Sigmoid colon (tissue), 7 donors: ENCODE data around the gene DAPK1. TPM values are rescaled to one million over a fixed set of nuclear protein-coding genes. Genes with fewer than 3 reads are reported as not detected.

Experiments used
- DNase-seq: peaks from one replicate; pipeline ENCODE4 v3.0.0-alpha.2; 2019
- H3K27ac ChIP-seq, 4 donors: fragments of 200-600 bp; sonication (generic); one replicate each; pipeline ENCODE4 v1.5.1; 2016 to 2019; ENCODE audit warnings: mild to moderate bottlenecking in 1 of 4
- H3K27me3 ChIP-seq, 3 donors: fragments of 200-600 bp; sonication (generic); one replicate each; pipeline ENCODE4 v1.5.1; 2019; ENCODE audit warnings: mild to moderate bottlenecking in 1 of 3
- H3K36me3 ChIP-seq, 4 donors: fragments of 200-600 bp; sonication (generic); one replicate each; pipeline ENCODE4 v1.5.1; 2016 to 2019
- H3K4me1 ChIP-seq, 4 donors: fragments of 200-600 bp; sonication (generic); one replicate each; pipeline ENCODE4 v1.5.1; 2017 to 2019
- H3K4me3 ChIP-seq, 4 donors: fragments of 200-600 bp; sonication (generic); one replicate each; pipeline ENCODE4 v1.5.1; 2017 to 2019; ENCODE audit warnings: mild to moderate bottlenecking in 2 of 4, moderate library complexity in 1 of 4
- H3K9me3 ChIP-seq, 4 donors: fragments of 200-600 bp in 3 of 4; sonication (generic) in 3 of 4; one replicate each; pipeline versions ENCODE4 v1.5.1 to v1.6.1; 2013 to 2019
- CTCF ChIP-seq, 4 experiments: fragments of 450-650 bp in 3 of 4; fragments of 200-600 bp in 1 of 4; IDR thresholded peaks; one replicate each; pipeline ENCODE4 v1.5.1; 2016 to 2019; ENCODE audit warnings: antibody characterized with exemption in 4 of 4, mild to moderate bottlenecking in 3 of 4, moderate library complexity in 2 of 4
- EP300 ChIP-seq, 4 donors: sonication (generic); formaldehyde crosslinking; IDR thresholded peaks; one replicate each; pipeline ENCODE4 v1.6.1; 2017; ENCODE audit warnings: antibody characterized with exemption in 4 of 4
- POLR2A ChIP-seq, 2 donors: fragments of 450-650 bp; IDR thresholded peaks; one replicate each; pipeline ENCODE4 v1.6.1; 2016; ENCODE audit warnings: antibody characterized with exemption in 2 of 2, mild to moderate bottlenecking in 2 of 2, moderate library complexity in 2 of 2
- POLR2AphosphoS5 ChIP-seq, 4 donors: sonication (generic); formaldehyde crosslinking; IDR thresholded peaks; one replicate each; pipeline ENCODE4 v1.6.1; 2017; ENCODE audit warnings: antibody characterized with exemption in 4 of 4
- WGBS, 2 donors: extraction: QIAGEN DNeasy Blood & Tissue Kit; methylation state at CpG; one replicate each; pipeline ENCODE4 v1.1.7; 2013; 5-methylcytosine and 5-hydroxymethylcytosine counted together
- intact Hi-C: fragments of 100-400 bp; cut with DNase I; formaldehyde crosslinking; loops from one replicate; pipeline ENCODE4 v1.15.1; 2023
- polyA plus RNA-seq, 3 donors: library from polyadenylated mRNA; stranded (reverse); fragments of 200-250 nt; gene quantifications; one replicate each; pipeline ENCODE4 v1.2.3, GENCODE V29; 2013
- total RNA-seq, 4 donors: library from RNA; depleted of rRNA; stranded (reverse); fragments of >200 nt; gene quantifications; one replicate each; pipeline ENCODE4 v1.1.0, GENCODE V29; 2016
- donor health status: healthy with polysubstance abuse.
- donor health status: Bipolar disorder and iron deficiency.
- donor health status: healthy.

DAPK1 gene
- total and polyA plus RNA-seq, 7 donors: 4.8 to 92.5 (median 78.1) TPM

- intact Hi-C loops: no loop called here
- 92 to 94% methylated on average over 9 of the region's 9 CpGs for WGBS, 2 donors
- Histone ChIP-seq H3K9me3 (no peaks in the 10 kb centered on the region), H3K4me1 (peaks cover 0 to 7% (median 4%) of the 10 kb centered on the region in 4 donors), H3K36me3 (peaks cover 11 to 85% (median 29%) of the 10 kb centered on the region in 4 donors), H3K27ac (no peak overlapping the region), H3K27me3 (no peaks in the 10 kb centered on the region), H3K4me3 (no peak overlapping the region)
- TF ChIP-seq POLR2AphosphoS5 (IDR thresholded peaks at IDR 0.05) (no peak), CTCF (IDR thresholded peaks at IDR 0.05) (no peak), EP300 (IDR thresholded peaks at IDR 0.05) (no peak), POLR2A (IDR thresholded peaks at IDR 0.05) (no peak)
- no peak for DNase-seq
Observed at GRCh38 chr9:87702921-87703320, 205.3 kb downstream of the DAPK1 start.

DNA sequence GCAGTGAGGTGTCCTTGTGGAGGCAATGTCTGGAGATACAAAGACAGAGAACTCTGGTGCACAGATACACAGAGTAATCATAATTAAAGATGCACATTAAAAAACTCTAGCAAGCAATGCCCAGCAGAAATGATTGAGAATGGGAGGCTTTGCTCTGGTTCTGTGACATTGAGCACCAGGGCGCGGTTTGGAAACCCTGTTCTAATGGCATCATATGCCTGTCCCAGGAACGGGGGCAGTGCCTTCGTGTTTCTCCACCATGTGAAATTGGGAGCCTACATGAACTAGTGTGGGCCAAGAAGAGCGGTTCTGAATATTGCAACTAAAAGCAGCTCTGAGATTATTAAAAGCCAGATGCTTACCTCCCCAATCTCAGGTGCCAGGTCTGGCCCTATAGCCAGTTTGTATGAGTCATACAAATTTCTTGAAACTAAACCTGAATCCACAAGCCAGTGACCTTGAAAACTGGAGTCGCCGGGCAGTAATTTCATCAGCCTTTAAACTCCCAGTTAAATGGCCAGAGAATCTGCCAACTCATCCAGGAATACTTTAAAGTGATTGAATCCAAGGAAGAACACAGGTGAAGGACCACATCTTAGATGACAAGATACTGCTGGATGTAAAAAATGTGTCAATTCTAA lies 206.1 kb downstream of the DAPK1 start:
- Histone ChIP-seq H3K4me1 (peaks cover 0 to 9% (median 8%) of the 10 kb centered on the region in 4 donors), H3K36me3 (peaks cover 13 to 78% (median 22%) of the 10 kb centered on the region in 4 donors), H3K9me3 (no peaks in the 10 kb centered on the region), H3K27ac (no peak overlapping the region), H3K27me3 (no peaks in the 10 kb centered on the region), H3K4me3 (no peak overlapping the region)
- intact Hi-C loops: no loop called here
- TF ChIP-seq POLR2A (IDR thresholded peaks at IDR 0.05) (no peak), CTCF (IDR thresholded peaks at IDR 0.05) (no peak), EP300 (IDR thresholded peaks at IDR 0.05) (no peak), POLR2AphosphoS5 (IDR thresholded peaks at IDR 0.05) (no peak)
- DNase-seq: no peak
- WGBS, 2 donors: 88 to 94% methylated on average over 7 of the region's 7 CpGs

GRCh38 chr9:87704342-87704741 lies 206.7 kb downstream of the DAPK1 start:
- intact Hi-C loops: no loop called here
- H3K36me3 ChIP-seq: peaks cover 13 to 78% (median 22%) of the 10 kb centered on the region in 4 donors
- TF ChIP-seq POLR2A (IDR thresholded peaks at IDR 0.05) (no peak), CTCF (IDR thresholded peaks at IDR 0.05) (no peak), POLR2AphosphoS5 (IDR thresholded peaks at IDR 0.05) (no peak), EP300 (IDR thresholded peaks at IDR 0.05) (no peak)
- H3K27me3 ChIP-seq: no peaks in the 10 kb centered on the region
- peak overlapping the region in 1 of 4 donors; percentile 48 for H3K27ac ChIP-seq
- peaks cover 0 to 9% (median 8%) of the 10 kb centered on the region in 4 donors for H3K4me1 ChIP-seq
- H3K9me3 ChIP-seq: no peaks in the 10 kb centered on the region
- 83 to 90% methylated on average over 6 of the region's 6 CpGs for WGBS, 2 donors
- H3K4me3 ChIP-seq: no peak overlapping the region
- DNase-seq: no peak

- 94 to 96% methylated on average over 39 of the region's 39 CpGs for WGBS, 2 donors
- no peak overlapping the region for H3K27ac ChIP-seq
Observed at GRCh38 chr9:87706066-87706739, 208.5 kb downstream of the DAPK1 start.

More at GRCh38 chr9:87706066-87706739, 208.5 kb downstream of the DAPK1 start:
- no peak for DNase-seq
- H3K4me3 ChIP-seq: no peak overlapping the region
- intact Hi-C loops: no loop called here
- H3K4me1 ChIP-seq: peaks cover 0 to 9% (median 8%) of the 10 kb centered on the region in 4 donors
- TF ChIP-seq CTCF (IDR thresholded peaks at IDR 0.05) (no peak), POLR2A (IDR thresholded peaks at IDR 0.05) (no peak), POLR2AphosphoS5 (IDR thresholded peaks at IDR 0.05) (no peak), EP300 (IDR thresholded peaks at IDR 0.05) (no peak)
- H3K9me3 ChIP-seq: no peaks in the 10 kb centered on the region
- peaks cover 13 to 62% (median 19%) of the 10 kb centered on the region in 4 donors for H3K36me3 ChIP-seq
- H3K27me3 ChIP-seq: no peaks in the 10 kb centered on the region
